Heart left ventricle (tissue), 16 donors: ENCODE results near the gene CDCA4. TPM values are rescaled to one million over a fixed set of nuclear protein-coding genes. Genes with fewer than 3 reads are reported as not detected.

ENCODE experiments used
- ATAC-seq, 4 donors: fragments of 200-7000 bp; cut with Tn5 transposase; one replicate each; pipeline ENCODE4 v1.9.1; 2020 to 2022; ENCODE audit warnings: moderate library complexity in 4 of 4, mild to moderate bottlenecking in 3 of 4, moderate number of reproducible peaks in 1 of 4
- DNase-seq, 5 donors: peaks; one replicate each; pipeline ENCODE4 v3.0.0-alpha.2; 2020
- H3K27ac ChIP-seq, 12 donors: fragments of 200-600 bp; sonication (generic) in 4 of 12; one replicate each; pipeline versions ENCODE4 v1.5.0 to v1.8.0; 2016 to 2022; ENCODE audit warnings: mild to moderate bottlenecking in 2 of 12
- H3K27me3 ChIP-seq, 9 donors: fragments of 200-600 bp; sonication (generic) in 2 of 9; one replicate each; pipeline versions ENCODE4 v1.5.1 to v1.8.0; 2016 to 2022; ENCODE audit warnings: mild to moderate bottlenecking in 3 of 9
- H3K36me3 ChIP-seq, 9 donors: fragments of 200-600 bp; sonication (generic) in 2 of 9; one replicate each; pipeline versions ENCODE4 v1.5.0 to v1.8.0; 2018 to 2022; ENCODE audit warnings: mild to moderate bottlenecking in 2 of 9
- H3K4me1 ChIP-seq, 12 donors: fragments of 200-600 bp; sonication (generic) in 4 of 12; one replicate each; pipeline versions ENCODE4 v1.5.0 to v1.8.0; 2016 to 2022; ENCODE audit warnings: mild to moderate bottlenecking in 3 of 12
- H3K4me3 ChIP-seq, 12 donors: fragments of 200-600 bp; sonication (generic) in 4 of 12; one replicate each; pipeline versions ENCODE4 v1.5.0 to v1.8.0; 2017 to 2022; ENCODE audit warnings: mild to moderate bottlenecking in 9 of 12, moderate library complexity in 4 of 12
- H3K9me3 ChIP-seq, 12 donors: fragments of 200-600 bp; sonication (generic) in 4 of 12; one replicate each; pipeline versions ENCODE4 v1.5.0 to v1.8.0; 2016 to 2022; ENCODE audit warnings: mild to moderate bottlenecking in 1 of 12
- CTCF ChIP-seq, 12 donors: fragments of 200-600 bp; sonication (generic) in 4 of 12; IDR thresholded peaks; one replicate each; pipeline versions ENCODE4 v1.5.0 to v1.8.0; 2018 to 2022; ENCODE audit warnings: antibody characterized with exemption in 12 of 12, mild to moderate bottlenecking in 5 of 12
- POLR2A ChIP-seq, 2 donors: fragments of 450-650 bp; IDR thresholded peaks; one replicate each; pipeline ENCODE4 v1.6.1; 2017; ENCODE audit warnings: antibody characterized with exemption in 2 of 2, mild to moderate bottlenecking in 2 of 2, moderate library complexity in 2 of 2
- WGBS, 4 donors: extraction: QIAGEN DNeasy Blood & Tissue Kit in 2 of 4; methylation state at CpG; one replicate each; pipeline versions ENCODE4 v1.1.5 to v1.1.7; 2013 to 2018; 5-methylcytosine and 5-hydroxymethylcytosine counted together
- intact Hi-C, 10 donors: fragments of 100-400 bp; cut with DNase I; formaldehyde crosslinking; loops; one replicate each; pipeline versions ENCODE4 v1.11.1 to v1.14.2; 2022
- polyA plus RNA-seq, 2 donors: library from polyadenylated mRNA; stranded (reverse); fragments of 200-250 nt; gene quantifications; one replicate each; pipeline ENCODE4 v1.2.3, GENCODE V29; 2013
- total RNA-seq, 9 donors: library from RNA; depleted of rRNA in 2 of 9; stranded (reverse); fragments of >200 nt in 2 of 9; fragmentation: NEBNext Ultra II Directional in 3 of 9; extraction: Animal tissue kit (Norgen Biotek cat#: 25700) in 3 of 9; gene quantifications; one replicate each; pipeline versions ENCODE4 v1.1.0 to v1.2.4, GENCODE V29; 2016 to 2023
- donor health status: ischemic (EF 13 %, LVEDD 7.1; RV severe dilation, severe dysfunction).
- donor health status: healthy with polysubstance abuse.
- donor health status: DM: no; HTN: yes; CAD: no.
- donor health status: DM: no; HTN: no; CAD: no.
- donor health status: ischemic (EF 25% LVEDD 6.9; RV normal size, moderate dysfunction).
- donor health status: ischemic (EF 25% LVEDD 5.7; RV mildly dilated, moderate dysfunction).
- donor health status: healthy.
- donor health status: DM: yes; HTN: yes; CAD: no.
- donor health status: ischemic (EF 35%, LVEDD 5.7; RV mildly dilated, moderate dysfunction).
- donor health status: nonischemic (EF 11% LVEDD 7.7; RV severe dilation, severe dysfunction).
- donor health status: DM: yes; HTN: yes; CAD: no.
- donor health status: PGD.
- donor health status: ischemic (EF 29% LVEDD 5.4; RV normal size, mild dysfunction).
- donor health status: nonischemic (EF 23%, LVEDD 6.1; RV moderate dilation, normal function).

The CDCA4 gene
- total and polyA plus RNA-seq, 11 donors: 1.4 to 6.0 (median 2.4) TPM

- TF ChIP-seq CTCF (IDR thresholded peaks at IDR 0.05): no peak
- TF ChIP-seq POLR2A (IDR thresholded peaks at IDR 0.05): no peak
- DNase-seq (peak in 2 of 5 donors; percentile 36 to 55), ATAC-seq (no peak)
- no peak overlapping the region for H3K4me3 ChIP-seq
- no peaks in the 10 kb centered on the region for H3K9me3 ChIP-seq
- no peaks in the 10 kb centered on the region for H3K36me3 ChIP-seq
- H3K27me3 ChIP-seq: peaks cover 0 to 18% (median 0%) of the 10 kb centered on the region in 9 donors
- WGBS, 4 donors: 87 to 89% (median 88%) methylated on average over 15 to 28 of the region's 28 CpGs
- H3K4me1 ChIP-seq: peaks cover 12 to 83% (median 53%) of the 10 kb centered on the region in 12 donors
- peak overlapping the region in 11 of 12 donors; percentile 43 to 94 (median 75) for H3K27ac ChIP-seq
- intact Hi-C loops: loop anchor here in 1 of 10 donors (10.0 kb wide), 1 partner anchor 232 kb away; no protein-coding TSS in a partner anchor
Observed at GRCh38 chr14:104972301-104973134, 48.4 kb downstream of the CDCA4 start.

- no peak for TF ChIP-seq POLR2A (IDR thresholded peaks at IDR 0.05)
- TF ChIP-seq CTCF (IDR thresholded peaks at IDR 0.05): no peak
- Histone ChIP-seq H3K4me1 (peaks cover 12 to 83% (median 54%) of the 10 kb centered on the region in 12 donors), H3K9me3 (no peaks in the 10 kb centered on the region), H3K27me3 (peaks cover 0 to 15% (median 0%) of the 10 kb centered on the region in 9 donors), H3K4me3 (no peak overlapping the region), H3K36me3 (no peaks in the 10 kb centered on the region), H3K27ac (peak overlapping the region in 4 of 12 donors; percentile 45 to 94 (median 62))
- ATAC-seq: no peak
- DNase-seq: peak in 3 of 5 donors; percentile 27 to 57 (median 28)
- intact Hi-C loops: loop anchor here in 1 of 10 donors (10.0 kb wide), 1 partner anchor 233 kb away; no protein-coding TSS in a partner anchor
- WGBS, 4 donors: 96 to 97% (median 97%) methylated on average over 11 to 12 of the region's 12 CpGs
Observed at GRCh38 chr14:104971447-104972240, 49.2 kb downstream of the CDCA4 start.

- intact Hi-C loops: loop anchor here in 1 of 10 donors (10.0 kb wide), 1 partner anchor 234 kb away; no protein-coding TSS in a partner anchor
- no peak for TF ChIP-seq POLR2A (IDR thresholded peaks at IDR 0.05)
- no peak for TF ChIP-seq CTCF (IDR thresholded peaks at IDR 0.05)
- H3K4me1 ChIP-seq: peaks cover 9 to 72% (median 47%) of the 10 kb centered on the region in 12 donors
- no peaks in the 10 kb centered on the region for H3K9me3 ChIP-seq
- peak overlapping the region in 6 of 12 donors; percentile 13 to 44 (median 26) for H3K4me3 ChIP-seq
- 71 to 81% (median 77%) methylated on average over 13 to 19 of the region's 19 CpGs for WGBS, 4 donors
- peak overlapping the region in 7 of 12 donors; percentile 18 to 94 (median 64) for H3K27ac ChIP-seq
- peak in 4 of 5 donors; percentile 61 to 79 (median 65) for DNase-seq
- peak in 3 of 4 donors; percentile 37 to 43 (median 38) for ATAC-seq
- H3K27me3 ChIP-seq: peaks cover 0 to 14% (median 0%) of the 10 kb centered on the region in 9 donors
- no peaks in the 10 kb centered on the region for H3K36me3 ChIP-seq
Observed at GRCh38 chr14:104970231-104971068, 50.4 kb downstream of the CDCA4 start.
